ENCODE data around the gene SUGP2. TPM values are rescaled to one million over a fixed set of nuclear protein-coding genes. Genes with fewer than 3 reads are reported as not detected.

The SUGP2 gene
- total RNA-seq: 100 to 1,000 TPM in 1 of 5 donors, 10 to 100 TPM in 4; 51.7 to 104 (median 62.4) TPM
- 10 to 100 TPM; 21.5 to 40.0 (median 28.1) TPM for polyA plus RNA-seq
- long read RNA-seq, donor 1, partial matches to known transcripts: 7 of 8 reads
- long read RNA-seq, donor 1, other reads (novel, unspliced or antisense): 0 of 8 reads
- long read RNA-seq, donor 2, partial matches to known transcripts: 10 of 10 reads
- long read RNA-seq, donor 2, other reads (novel, unspliced or antisense): 0 of 10 reads
- long read RNA-seq, donor 3: 0 reads
- long read RNA-seq, donor 4, partial matches to known transcripts: 0 of 1 reads
- long read RNA-seq, donor 4, other reads (novel, unspliced or antisense): 0 of 1 reads
- long read RNA-seq, donor 5, partial matches to known transcripts: 11 of 12 reads
- long read RNA-seq, donor 5, other reads (novel, unspliced or antisense): 0 of 12 reads
- long read RNA-seq, donor 6, partial matches to known transcripts: 49 of 51 reads
- long read RNA-seq, donor 6, other reads (novel, unspliced or antisense): 0 of 51 reads
- long read RNA-seq, donor 7, full-length matches to known transcripts: 3 of 17 reads
- long read RNA-seq, donor 7, partial matches to known transcripts: 14 of 17 reads
- long read RNA-seq, donor 7, other reads (novel, unspliced or antisense): 0 of 17 reads
- long read RNA-seq, donor 8, partial matches to known transcripts: 16 of 19 reads
- long read RNA-seq, donor 8, other reads (novel, unspliced or antisense): 0 of 19 reads
- long read RNA-seq, donor 9, partial matches to known transcripts: 13 of 14 reads
- long read RNA-seq, donor 9, other reads (novel, unspliced or antisense): 0 of 14 reads
- long read RNA-seq, donor 10: 0 reads

DNA sequence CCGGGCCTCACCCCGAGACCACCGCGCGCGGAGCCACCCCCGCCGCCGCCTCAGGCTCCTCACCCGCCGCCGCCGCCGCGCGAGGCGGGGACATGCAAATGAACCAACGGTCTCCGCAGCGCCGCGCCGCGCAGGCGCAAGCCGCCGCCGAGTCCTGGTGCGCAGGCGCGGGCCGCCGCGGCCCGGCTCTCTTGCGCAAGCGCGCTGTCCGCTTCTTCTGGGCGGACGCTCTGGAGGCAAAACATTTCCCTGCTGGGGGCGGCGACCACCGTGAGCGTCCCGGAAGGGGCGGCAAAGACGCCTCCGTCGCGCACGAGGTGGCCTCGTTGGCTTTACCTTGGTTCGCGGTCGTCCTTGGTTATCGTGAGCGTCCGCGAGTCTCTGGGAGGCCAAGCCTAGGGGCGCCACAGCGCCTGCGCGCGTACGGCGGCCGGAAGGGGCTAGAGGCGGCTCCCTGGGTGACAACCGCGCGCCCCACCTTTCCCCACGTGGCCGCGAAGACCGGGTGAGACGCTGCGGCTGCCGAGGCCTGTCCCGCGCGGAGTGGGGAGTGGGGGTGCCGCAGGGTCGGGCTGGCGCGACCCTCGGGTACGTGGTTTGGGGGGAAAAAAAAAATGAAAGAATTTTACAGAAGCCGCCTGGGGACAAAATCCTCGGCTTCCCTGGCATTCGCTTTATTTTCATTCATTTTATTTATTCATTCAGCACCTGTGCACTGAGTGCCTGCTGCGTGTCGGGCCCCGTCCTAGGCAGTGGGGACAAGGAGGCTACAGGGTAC is at the start of gene SUGP2, which contains the start of gene ARMC6:
Gene SUGP2 (minus strand): TSS at position 92 of the 778 bp plus-strand sequence. CDS start 2,446 bp downstream, outside the sequence.
Gene ARMC6 (plus strand): TSS at position 178 of the 778 bp plus-strand sequence. CDS start 607 bp downstream, outside the sequence.
- H3K27ac ChIP-seq: peak within 1 kb of the TSS; percentile 92 to 96 (median 94)
- 0 to 2% (median 0%) methylated on average over 34 to 94 of the region's 94 CpGs for WGBS, 5 donors
- no peaks in the 10 kb centered on the region for H3K9me3 ChIP-seq
- peak within 1 kb of the TSS; percentile 92 to 97 (median 95) for H3K4me3 ChIP-seq
- no peaks in the 10 kb centered on the region for H3K27me3 ChIP-seq
- H3K36me3 ChIP-seq: peaks cover 14 to 38% (median 28%) of the 10 kb centered on the region in 4 donors
- TF ChIP-seq POLR2AphosphoS5 (IDR thresholded peaks at IDR 0.05): peak in 2 of 3 donors; percentile 72 to 75
- no peak for TF ChIP-seq POLR2A (IDR thresholded peaks at IDR 0.05)
- TF ChIP-seq, protein P1, sequence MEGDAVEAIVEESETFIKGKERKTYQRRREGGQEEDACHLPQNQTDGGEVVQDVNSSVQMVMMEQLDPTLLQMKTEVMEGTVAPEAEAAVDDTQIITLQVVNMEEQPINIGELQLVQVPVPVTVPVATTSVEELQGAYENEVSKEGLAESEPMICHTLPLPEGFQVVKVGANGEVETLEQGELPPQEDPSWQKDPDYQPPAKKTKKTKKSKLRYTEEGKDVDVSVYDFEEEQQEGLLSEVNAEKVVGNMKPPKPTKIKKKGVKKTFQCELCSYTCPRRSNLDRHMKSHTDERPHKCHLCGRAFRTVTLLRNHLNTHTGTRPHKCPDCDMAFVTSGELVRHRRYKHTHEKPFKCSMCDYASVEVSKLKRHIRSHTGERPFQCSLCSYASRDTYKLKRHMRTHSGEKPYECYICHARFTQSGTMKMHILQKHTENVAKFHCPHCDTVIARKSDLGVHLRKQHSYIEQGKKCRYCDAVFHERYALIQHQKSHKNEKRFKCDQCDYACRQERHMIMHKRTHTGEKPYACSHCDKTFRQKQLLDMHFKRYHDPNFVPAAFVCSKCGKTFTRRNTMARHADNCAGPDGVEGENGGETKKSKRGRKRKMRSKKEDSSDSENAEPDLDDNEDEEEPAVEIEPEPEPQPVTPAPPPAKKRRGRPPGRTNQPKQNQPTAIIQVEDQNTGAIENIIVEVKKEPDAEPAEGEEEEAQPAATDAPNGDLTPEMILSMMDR (IDR thresholded peaks at IDR 0.05): peak in 2 of 7 experiments; percentile 10 to 11
- no peak for TF ChIP-seq EP300 (IDR thresholded peaks at IDR 0.05)
- intact Hi-C loops (cut with DNase I; ENCODE audit: low total_unique reads): no loop called here
- peaks cover 20 to 50% (median 35%) of the 10 kb centered on the region in 4 donors for H3K4me1 ChIP-seq
- peak; percentile 88 to 96 for DNase-seq

DNA sequence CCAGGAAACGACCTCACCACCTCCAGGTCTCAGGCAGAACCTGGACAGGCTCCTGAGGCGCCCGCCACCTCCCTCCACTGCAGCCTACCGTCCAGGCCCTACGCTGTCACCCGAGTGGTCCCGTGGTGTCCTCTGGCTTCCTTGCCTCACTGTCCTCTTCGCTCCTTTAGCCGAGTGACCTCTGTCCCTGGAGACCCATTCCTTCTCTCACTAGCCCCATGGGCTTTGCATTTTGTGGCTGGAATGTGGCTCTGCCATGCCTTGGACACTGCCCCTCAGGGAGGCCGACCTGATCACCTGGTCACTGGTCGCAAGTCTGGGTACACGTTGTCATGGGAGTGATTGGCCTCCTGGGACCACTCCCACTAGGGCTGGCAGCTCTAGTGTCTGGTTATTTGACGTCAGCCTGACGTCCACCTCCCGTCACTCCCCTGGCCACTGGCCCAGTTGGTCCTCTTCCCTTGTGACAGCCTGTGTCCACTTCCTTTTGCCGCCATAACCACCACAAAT is 48.4 kb upstream of the SUGP2 start:
- intact Hi-C loops (cut with DNase I; ENCODE audit: low total_unique reads): no loop called here
- Histone ChIP-seq H3K27ac (no peak overlapping the region), H3K36me3 (peaks cover 0 to 42% (median 20%) of the 10 kb centered on the region in 4 donors), H3K9me3 (no peaks in the 10 kb centered on the region), H3K4me3 (no peak overlapping the region), H3K4me1 (peaks cover 0 to 10% (median under 1%) of the 10 kb centered on the region in 4 donors), H3K27me3 (no peaks in the 10 kb centered on the region)
- 70 to 89% (median 77%) methylated on average over 14 to 16 of the region's 16 CpGs for WGBS, 5 donors
- DNase-seq: peak in 1 of 2 donors; percentile 37
- TF ChIP-seq EP300 (IDR thresholded peaks at IDR 0.05) (no peak), POLR2A (IDR thresholded peaks at IDR 0.05) (no peak), POLR2AphosphoS5 (IDR thresholded peaks at IDR 0.05) (no peak)
- TF ChIP-seq, protein P1 (IDR thresholded peaks at IDR 0.05): no peak

DNA sequence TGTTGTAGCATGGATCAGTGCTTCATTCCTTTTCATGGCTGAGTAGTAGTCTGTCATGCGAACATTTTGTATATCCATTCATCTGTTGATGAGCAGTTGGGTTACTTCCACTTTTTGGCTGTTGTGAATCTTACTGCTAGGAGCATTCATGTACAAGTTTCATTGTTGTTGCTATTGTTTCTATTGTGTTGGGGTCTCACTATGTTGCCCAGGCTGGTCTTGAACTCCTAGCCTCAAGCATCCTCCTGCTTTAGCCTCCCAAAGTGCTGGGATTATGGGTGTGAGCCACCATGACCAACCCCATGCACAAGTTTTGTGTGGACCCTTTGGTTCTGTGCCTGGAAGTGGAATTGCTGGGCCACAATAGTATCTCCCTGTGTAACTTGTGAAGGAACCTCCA is 46.3 kb upstream of the SUGP2 start:
- no peak overlapping the region for H3K27ac ChIP-seq
- H3K4me1 ChIP-seq: peaks cover 0 to 12% (median 3%) of the 10 kb centered on the region in 4 donors
- no peak for DNase-seq
- intact Hi-C loops (cut with DNase I; ENCODE audit: low total_unique reads): no loop called here
- peaks cover 0 to 40% (median 24%) of the 10 kb centered on the region in 4 donors for H3K36me3 ChIP-seq
- no peak overlapping the region for H3K4me3 ChIP-seq
- H3K27me3 ChIP-seq: no peaks in the 10 kb centered on the region
- H3K9me3 ChIP-seq: no peaks in the 10 kb centered on the region
- 94 to 100% (median 96%) methylated on average over 1 of the region's 1 CpG for WGBS, 5 donors
- TF ChIP-seq, protein P1 (IDR thresholded peaks at IDR 0.05): no peak
- TF ChIP-seq POLR2A (IDR thresholded peaks at IDR 0.05) (no peak), EP300 (IDR thresholded peaks at IDR 0.05) (no peak), POLR2AphosphoS5 (IDR thresholded peaks at IDR 0.05) (no peak)

All from stomach (tissue), 19 donors.